ENCODE data around the gene ITPR2.

- no peak for TF ChIP-seq POLR2AphosphoS5 (IDR thresholded peaks at IDR 0.05; ENCODE audit: low read depth, low read length)
- no peak for TF ChIP-seq SP2 (IDR thresholded peaks at IDR 0.05; ENCODE audit: low read length)
- TF ChIP-seq CREB1 (IDR thresholded peaks at IDR 0.05) = no peak
- no peak for TF ChIP-seq BRCA1 (IDR thresholded peaks at IDR 0.05; ENCODE audit: low read depth, low read length)
- peak; percentile 23 to 80 (median 70) for TF ChIP-seq CTCF (IDR thresholded peaks at IDR 0.05; ENCODE audit: control extremely low read depth in 1 of 3, insufficient read depth in 1 of 3, low read depth in 1 of 3, low read length in 3 of 3)
- TF ChIP-seq POLR2A (IDR thresholded peaks at IDR 0.05; ENCODE audit: control extremely low read depth in 1 of 2, low read depth in 2 of 2, low read length in 2 of 2) = no peak
- no peak for TF ChIP-seq YY1 (IDR thresholded peaks at IDR 0.05; ENCODE audit: low read depth, low read length)
- no peak for TF ChIP-seq GABPA (IDR thresholded peaks at IDR 0.05; ENCODE audit: borderline replicate concordance, insufficient read depth, low read length)
- no peak for TF ChIP-seq TBP (IDR thresholded peaks at IDR 0.05; ENCODE audit: low read depth, low read length)
- no peak for TF ChIP-seq EZH2 (IDR thresholded peaks at IDR 0.05; ENCODE audit: low read depth, low read length, severe bottlenecking)
- TF ChIP-seq SRF (IDR thresholded peaks at IDR 0.05; ENCODE audit: low read depth, low read length) = no peak
- TF ChIP-seq CEBPB (IDR thresholded peaks at IDR 0.05; ENCODE audit: low read depth, low read length) = no peak
- TF ChIP-seq KDM1A (IDR thresholded peaks at IDR 0.05; ENCODE audit: borderline replicate concordance, low read length) = no peak
Observed at GRCh38 chr12:26614011-26614616, 218.9 kb downstream of the ITPR2 start.
